Measurements from ENCODE around the gene MIP.

DNA sequence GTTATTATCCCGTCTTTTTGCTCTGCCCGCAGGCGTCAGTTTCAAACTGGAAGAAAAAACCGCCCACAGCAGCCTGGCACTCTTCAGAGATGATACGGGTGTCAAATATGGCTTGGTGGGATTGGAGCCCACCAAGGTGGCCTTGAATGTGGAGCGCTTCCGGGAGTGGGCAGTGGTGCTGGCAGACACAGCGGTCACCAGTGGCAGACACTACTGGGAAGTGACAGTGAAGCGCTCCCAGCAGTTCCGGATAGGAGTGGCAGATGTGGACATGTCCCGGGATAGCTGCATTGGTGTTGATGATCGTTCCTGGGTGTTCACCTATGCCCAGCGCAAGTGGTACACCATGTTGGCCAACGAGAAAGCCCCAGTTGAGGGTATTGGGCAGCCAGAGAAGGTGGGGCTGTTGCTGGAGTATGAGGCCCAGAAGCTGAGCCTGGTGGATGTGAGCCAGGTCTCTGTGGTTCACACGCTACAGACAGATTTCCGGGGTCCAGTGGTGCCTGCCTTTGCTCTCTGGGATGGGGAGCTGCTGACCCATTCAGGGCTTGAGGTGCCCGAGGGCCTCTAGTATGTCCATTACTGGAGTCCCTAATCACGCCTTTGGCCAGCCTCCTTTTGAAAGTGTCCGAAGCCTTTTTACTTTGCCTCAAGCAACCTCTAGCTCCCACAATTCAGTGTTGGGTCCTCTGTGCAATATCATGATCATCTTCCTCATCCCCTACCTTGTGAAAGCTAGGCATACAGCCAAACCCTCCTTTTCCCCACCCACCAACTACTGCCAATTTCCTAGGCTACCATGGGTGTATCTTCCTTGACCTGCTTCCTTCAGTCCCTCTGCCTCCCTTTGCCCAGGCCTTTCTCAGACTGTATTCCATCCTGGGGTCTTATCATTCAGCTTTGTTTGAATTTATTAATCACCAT lies 14.8 kb upstream of the MIP start:
- TF ChIP-seq CTCF (IDR thresholded peaks at IDR 0.05 in 4 of 5, conservative IDR thresholded peaks at IDR 0.05 in 1 of 5) (no peak), POLR2A (IDR thresholded peaks at IDR 0.05) (no peak)

Measured in gastrocnemius medialis (tissue), 4 donors.